ENCODE measurements around the gene ZNF283. TPM values are rescaled to one million over a fixed set of nuclear protein-coding genes. Genes with fewer than 3 reads are reported as not detected.
"Not testable (repeated sequence)": the region's sequence is repeated elsewhere in the genome, so short reads cannot be mapped to it uniquely, and the experiment has no call there.

ZNF283 gene
- total RNA-seq, 1 donor from 2014 or later: 19.8 TPM

DNA sequence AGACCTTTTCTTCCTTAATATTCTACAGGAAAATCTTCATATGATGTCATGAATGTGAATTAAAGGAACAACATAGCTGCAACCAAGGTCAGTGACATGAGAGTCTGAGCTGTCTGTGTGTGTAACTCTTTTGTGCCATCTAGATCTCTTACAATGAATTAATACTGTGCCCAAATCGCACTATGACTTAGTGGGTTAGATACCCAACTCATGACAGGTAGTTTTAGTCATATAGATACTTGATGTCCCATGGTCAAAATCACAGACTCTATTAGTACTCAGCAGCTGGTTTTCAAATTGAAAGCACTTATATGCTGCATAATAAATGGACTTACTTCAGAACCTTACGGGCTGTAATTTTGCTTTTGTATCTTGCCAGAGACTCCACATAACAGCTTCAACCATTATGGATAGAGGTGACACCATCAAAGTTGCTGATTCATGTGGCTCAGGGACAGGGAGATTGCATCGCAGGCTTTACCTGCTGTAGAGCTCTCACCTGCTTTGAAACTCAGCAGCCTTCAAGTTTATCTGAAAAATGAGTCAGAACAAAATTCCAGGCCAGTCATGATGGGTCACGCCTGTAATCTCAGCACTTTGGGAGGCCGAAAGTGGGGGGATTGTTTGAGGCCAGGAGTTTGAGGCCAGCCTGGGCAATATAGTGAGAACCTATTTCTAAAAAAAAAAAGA, 12.3 kb upstream of the ZNF283 start:
- Mint-ChIP-seq H3K4me1 (no peaks in the 10 kb centered on the region), H3K27me3 (ENCODE audit: insufficient read depth, low read depth) (peaks cover 4% of the 10 kb centered on the region), H3K27ac (no peak overlapping the region), H3K36me3 (no peaks in the 10 kb centered on the region), H3K4me3 (no peak overlapping the region), H3K9me3 (peaks cover 5% of the 10 kb centered on the region)
- Histone ChIP-seq H3K27me3 (no peaks in the 10 kb centered on the region), H3K27ac (no peak overlapping the region), H4K20me1 (ENCODE audit: low read depth) (no peaks in the 10 kb centered on the region), H3K36me3 (no peaks in the 10 kb centered on the region), H3K4me3 (no peak overlapping the region), H3K4me1 (no peaks in the 10 kb centered on the region), H3K9ac (no peak overlapping the region), H2AFZ (replicated peaks) (no peak overlapping the region), H3K79me2 (ENCODE audit: low read depth) (no peaks in the 10 kb centered on the region), H3F3A (ENCODE audit: low read depth) (no peaks in the 10 kb centered on the region), H3K9me3 (ENCODE audit: low read depth) (no peaks in the 10 kb centered on the region), H3K4me2 (no peak overlapping the region)
- TF ChIP-seq, protein P1, sequence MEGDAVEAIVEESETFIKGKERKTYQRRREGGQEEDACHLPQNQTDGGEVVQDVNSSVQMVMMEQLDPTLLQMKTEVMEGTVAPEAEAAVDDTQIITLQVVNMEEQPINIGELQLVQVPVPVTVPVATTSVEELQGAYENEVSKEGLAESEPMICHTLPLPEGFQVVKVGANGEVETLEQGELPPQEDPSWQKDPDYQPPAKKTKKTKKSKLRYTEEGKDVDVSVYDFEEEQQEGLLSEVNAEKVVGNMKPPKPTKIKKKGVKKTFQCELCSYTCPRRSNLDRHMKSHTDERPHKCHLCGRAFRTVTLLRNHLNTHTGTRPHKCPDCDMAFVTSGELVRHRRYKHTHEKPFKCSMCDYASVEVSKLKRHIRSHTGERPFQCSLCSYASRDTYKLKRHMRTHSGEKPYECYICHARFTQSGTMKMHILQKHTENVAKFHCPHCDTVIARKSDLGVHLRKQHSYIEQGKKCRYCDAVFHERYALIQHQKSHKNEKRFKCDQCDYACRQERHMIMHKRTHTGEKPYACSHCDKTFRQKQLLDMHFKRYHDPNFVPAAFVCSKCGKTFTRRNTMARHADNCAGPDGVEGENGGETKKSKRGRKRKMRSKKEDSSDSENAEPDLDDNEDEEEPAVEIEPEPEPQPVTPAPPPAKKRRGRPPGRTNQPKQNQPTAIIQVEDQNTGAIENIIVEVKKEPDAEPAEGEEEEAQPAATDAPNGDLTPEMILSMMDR (IDR thresholded peaks at IDR 0.05): no peak
- TF ChIP-seq EZH2 (IDR thresholded peaks at IDR 0.05) (no peak), EZH2phosphoT487 (IDR thresholded peaks at IDR 0.05) (no peak)
- no peak for DNase-seq (ENCODE audit: low spot score)

- DNase-seq (ENCODE audit: low spot score); H3K4me1 ChIP-seq; H4K20me1 ChIP-seq (ENCODE audit: low read depth); H3K27ac Mint-ChIP-seq; H3K27ac ChIP-seq; H3F3A ChIP-seq (ENCODE audit: low read depth); H3K9ac ChIP-seq; H3K36me3 ChIP-seq; H3K9me3 Mint-ChIP-seq; H3K27me3 Mint-ChIP-seq (ENCODE audit: insufficient read depth, low read depth); H3K36me3 Mint-ChIP-seq; H3K4me2 ChIP-seq; H2AFZ ChIP-seq (replicated peaks); H3K4me3 ChIP-seq; H3K4me1 Mint-ChIP-seq; H3K4me3 Mint-ChIP-seq; H3K9me3 ChIP-seq (ENCODE audit: low read depth); H3K79me2 ChIP-seq (ENCODE audit: low read depth): not testable (repeated sequence)
- peaks cover 17% of the 10 kb centered on the region for H3K27me3 ChIP-seq
Measured at GRCh38 chr19:43817454-43817853, 9.7 kb upstream of the ZNF283 start.

- Histone ChIP-seq H3K27me3 (peaks cover 25% of the 10 kb centered on the region), H3K36me3 (no peaks in the 10 kb centered on the region)
- peaks cover 7% of the 10 kb centered on the region for H3K27me3 Mint-ChIP-seq (ENCODE audit: insufficient read depth, low read depth)
Measured at GRCh38 chr19:43818500-43818899, 8.6 kb upstream of the ZNF283 start.

More at GRCh38 chr19:43818500-43818899, 8.6 kb upstream of the ZNF283 start:
- no peak overlapping the region for H3K4me3 ChIP-seq
- H3K9ac ChIP-seq: no peak overlapping the region
- H3K9me3 Mint-ChIP-seq: peaks cover 8% of the 10 kb centered on the region
- H2AFZ ChIP-seq (replicated peaks): no peak overlapping the region
- no peaks in the 10 kb centered on the region for H3K9me3 ChIP-seq (ENCODE audit: low read depth)
- H3K4me3 Mint-ChIP-seq: no peak overlapping the region
- no peaks in the 10 kb centered on the region for H3K36me3 Mint-ChIP-seq
- no peaks in the 10 kb centered on the region for H3K79me2 ChIP-seq (ENCODE audit: low read depth)
- no peak for DNase-seq (ENCODE audit: low spot score)
- no peaks in the 10 kb centered on the region for H3F3A ChIP-seq (ENCODE audit: low read depth)
- H3K4me1 Mint-ChIP-seq: no peaks in the 10 kb centered on the region
- H3K4me2 ChIP-seq: no peak overlapping the region
- TF ChIP-seq EZH2phosphoT487 (IDR thresholded peaks at IDR 0.05): no peak
- TF ChIP-seq, protein P1 (IDR thresholded peaks at IDR 0.05): no peak
- no peak for TF ChIP-seq EZH2 (IDR thresholded peaks at IDR 0.05)
- no peak overlapping the region for H3K27ac Mint-ChIP-seq
- no peaks in the 10 kb centered on the region for H3K4me1 ChIP-seq
- H4K20me1 ChIP-seq (ENCODE audit: low read depth): no peaks in the 10 kb centered on the region
- no peak overlapping the region for H3K27ac ChIP-seq

Data from neural progenitor cell (in vitro differentiated cells).